Iris pigment epithelial cell (primary cell): ENCODE data around the gene ERVMER34-1.

ENCODE experiments used
- DNase-seq: peaks from one replicate; pipeline ENCODE4 v3.0.0-alpha.2; 2011; ENCODE audit warnings: low read depth

The ERVMER34-1 gene

GRCh38 chr4:52718123-52718522, 33.1 kb downstream of the ERVMER34-1 start:
- peak; percentile 65 for DNase-seq

DNA sequence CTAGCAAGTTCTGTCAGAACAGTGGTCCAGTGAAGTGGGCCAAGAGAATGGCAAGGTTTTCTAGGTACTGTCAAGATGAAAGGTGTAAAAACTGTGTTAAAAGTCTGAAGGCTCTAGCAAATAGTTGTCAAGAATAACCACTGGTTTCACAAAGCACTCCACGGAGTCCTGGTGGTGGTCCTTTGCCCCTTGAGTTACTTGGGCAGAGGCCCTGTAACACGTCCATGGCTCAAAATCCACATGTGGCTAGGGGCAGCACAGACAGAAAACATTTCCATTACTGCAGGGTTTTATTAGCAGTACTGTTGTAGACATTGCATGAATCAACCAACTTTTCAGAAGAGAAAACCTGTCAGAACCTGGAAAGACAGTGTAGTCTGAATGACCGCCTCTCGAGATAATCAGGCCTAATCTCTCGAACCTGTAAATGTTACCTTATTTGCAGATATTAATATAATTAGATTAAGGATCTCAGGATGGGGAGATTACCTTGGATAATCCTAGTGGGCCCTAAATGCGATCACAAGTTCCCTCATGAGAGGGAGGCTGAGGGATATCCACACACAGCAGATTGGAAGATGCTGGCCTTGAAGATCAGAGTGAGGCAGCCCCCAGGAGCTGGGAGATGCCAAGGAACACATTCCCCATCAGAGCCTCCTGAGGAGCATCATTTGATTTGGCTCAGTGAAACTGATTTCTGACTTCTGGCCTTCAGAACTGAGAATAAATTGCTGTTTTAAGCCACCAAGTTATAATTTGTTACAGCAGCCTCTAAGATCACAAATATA, 34.7 kb downstream of the ERVMER34-1 start:
- DNase-seq: no peak

DNA sequence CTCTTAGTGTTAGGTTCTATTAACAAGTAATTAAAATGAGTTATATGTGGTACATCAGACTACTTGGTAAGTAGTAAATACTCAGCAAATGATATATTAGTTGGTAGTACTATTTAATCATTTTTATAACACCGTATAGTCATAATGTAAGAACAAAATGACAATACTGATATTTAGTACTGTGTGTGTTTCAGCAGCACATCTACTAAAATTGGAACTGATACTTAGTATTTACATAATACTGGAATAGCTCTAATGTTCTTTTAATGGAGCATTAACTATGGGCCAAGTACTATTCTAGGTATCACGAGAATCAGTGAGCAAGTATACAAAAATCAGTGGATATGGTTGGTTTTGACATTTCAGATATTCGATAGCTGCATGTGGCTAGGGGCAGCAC, 35.3 kb downstream of the ERVMER34-1 start:
- DNase-seq: no peak

DNA sequence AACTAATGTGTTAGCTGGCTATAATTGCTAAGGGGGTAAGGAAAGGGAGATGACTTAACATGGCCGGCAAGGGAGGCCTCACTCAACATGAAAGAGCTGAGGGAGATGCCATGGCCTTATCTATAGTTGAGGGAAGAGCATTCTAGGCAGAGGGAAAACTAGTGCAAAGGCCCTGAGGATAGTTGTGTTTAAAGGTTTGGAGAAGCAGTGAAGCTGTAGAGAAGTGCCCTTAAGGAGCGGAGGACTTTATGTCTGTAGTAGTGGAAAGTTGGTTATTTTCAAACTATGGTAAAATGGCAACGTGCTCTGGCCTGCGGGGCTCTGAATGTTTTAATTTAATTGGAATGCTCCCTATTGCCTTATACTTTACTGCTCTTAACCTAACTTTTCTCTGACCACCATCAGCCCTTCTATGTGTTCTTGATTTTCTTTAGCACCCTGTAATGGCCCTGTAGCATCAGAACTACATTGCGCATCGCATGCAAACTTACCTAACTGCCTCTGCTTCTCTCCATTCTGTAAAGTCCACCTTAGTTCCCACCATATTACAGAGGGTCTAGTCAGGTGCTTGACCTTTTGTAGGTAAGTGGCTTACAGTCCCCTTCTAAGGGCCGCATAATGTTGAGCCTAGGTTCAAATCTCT, 35.8 kb downstream of the ERVMER34-1 start:
- DNase-seq: no peak

GRCh38 chr4:52714597-52715254, 36.5 kb downstream of the ERVMER34-1 start:
- peak; percentile 34 for DNase-seq

DNA sequence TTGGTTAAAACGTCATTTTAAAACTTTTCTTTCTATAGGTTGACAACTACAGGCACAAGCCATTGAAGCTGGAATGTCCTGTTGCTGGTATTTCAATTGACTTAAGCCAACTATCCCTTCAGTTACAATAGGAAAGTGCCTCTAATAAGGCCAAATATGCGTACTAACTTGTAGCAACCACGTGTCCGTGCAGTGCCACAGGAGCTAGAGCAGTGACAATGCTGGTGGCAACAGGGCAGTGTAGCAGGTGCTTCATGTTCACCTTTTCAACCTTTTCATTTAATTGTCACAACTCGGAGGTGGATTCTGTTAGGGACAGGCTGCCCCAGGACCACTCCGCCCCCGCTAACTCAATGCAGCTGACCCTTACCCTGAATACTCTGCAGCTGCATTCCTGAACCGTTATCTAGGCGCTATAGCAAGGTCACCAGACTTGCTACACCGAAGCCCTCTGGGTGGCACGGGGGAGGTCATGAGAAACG, 37.7 kb downstream of the ERVMER34-1 start:
- DNase-seq: no peak

- DNase-seq: peak; percentile 99
Observed at GRCh38 chr4:52712251-52713130, 38.7 kb downstream of the ERVMER34-1 start.

DNA sequence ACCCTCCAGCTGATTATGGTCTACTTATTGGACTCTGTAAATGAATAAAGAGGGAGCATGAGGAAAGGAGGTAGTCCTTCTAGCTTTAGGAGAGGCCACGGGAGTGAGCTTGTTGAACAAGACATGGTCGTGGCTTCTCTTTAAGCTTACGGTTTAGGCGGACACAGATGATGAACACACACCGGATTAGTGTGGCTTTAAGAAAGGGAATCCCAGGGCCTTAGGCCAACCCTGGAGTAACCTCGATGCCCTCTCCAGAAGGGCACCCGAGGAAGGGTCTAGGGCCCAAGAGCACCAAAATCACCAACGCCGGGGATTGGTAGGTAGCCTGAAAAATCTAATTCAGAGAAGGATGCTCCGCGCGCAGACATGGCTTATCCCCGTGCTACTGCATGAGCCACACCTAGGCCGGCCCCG, 39.4 kb downstream of the ERVMER34-1 start:
- no peak for DNase-seq

DNA sequence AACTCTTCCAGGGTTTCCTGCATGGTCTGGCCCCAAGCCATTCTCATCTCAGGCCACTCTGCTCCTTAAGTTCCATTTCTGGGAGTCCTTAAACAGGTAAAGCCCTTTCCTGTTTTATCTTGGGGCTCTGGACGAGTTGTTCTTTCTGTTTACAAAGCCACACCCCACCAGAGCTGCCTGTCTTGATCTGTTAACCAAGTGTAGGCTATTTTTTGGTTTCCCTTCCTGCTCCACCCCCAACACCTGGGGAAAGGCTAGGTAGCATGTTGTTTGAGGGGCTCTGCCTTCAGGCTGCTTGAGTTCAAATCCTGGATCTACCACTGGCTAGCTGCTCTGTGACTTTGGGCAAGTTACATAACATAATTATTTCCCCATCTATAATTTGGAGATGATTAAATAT, 40.0 kb downstream of the ERVMER34-1 start:
- DNase-seq: no peak

- no peak for DNase-seq
Observed at GRCh38 chr4:52709155-52709554, 42.1 kb downstream of the ERVMER34-1 start.

GRCh38 chr4:52704661-52705060, 46.6 kb downstream of the ERVMER34-1 start:
- DNase-seq: no peak

GRCh38 chr4:52704133-52704532, 47.1 kb downstream of the ERVMER34-1 start:
- DNase-seq: no peak

DNA sequence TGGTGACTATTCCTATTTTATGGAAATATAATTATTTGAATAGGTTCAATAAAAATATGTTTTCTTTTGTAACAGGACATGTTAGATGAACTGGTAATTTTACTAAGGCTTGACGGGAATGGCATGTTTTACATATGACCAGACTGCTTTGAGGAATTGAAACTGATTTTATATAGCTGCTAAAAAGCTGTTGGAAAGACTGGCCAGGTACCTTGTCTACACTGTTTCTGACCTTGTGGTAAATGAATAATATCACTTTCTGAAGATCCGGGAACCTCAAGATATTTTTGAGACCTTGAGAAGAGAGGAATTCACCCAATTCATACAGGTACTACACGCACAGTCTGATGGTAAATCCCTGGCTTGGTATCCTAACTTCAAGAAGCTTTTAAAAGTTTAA, 50.0 kb downstream of the ERVMER34-1 start:
- no peak for DNase-seq

- DNase-seq: no peak
Observed at GRCh38 chr4:52694936-52695335, 56.3 kb downstream of the ERVMER34-1 start.

DNA sequence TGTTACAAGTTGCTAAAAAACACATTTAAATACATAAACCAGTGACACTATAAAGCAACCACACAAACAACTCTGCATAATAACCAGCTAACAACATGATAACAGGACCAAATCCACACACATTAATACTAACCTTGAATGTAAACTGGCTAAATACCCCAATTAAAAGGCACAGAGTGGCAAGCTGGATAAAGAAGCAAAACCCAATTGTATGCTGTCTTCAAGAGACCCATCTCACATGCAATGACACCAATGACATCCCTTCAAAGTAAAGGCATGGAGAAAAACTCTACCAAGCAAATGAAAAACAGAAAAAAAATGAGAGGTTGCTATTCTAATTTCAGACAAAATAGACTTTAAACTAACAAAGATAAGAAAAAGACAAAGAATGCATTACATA, 57.7 kb downstream of the ERVMER34-1 start:
- no peak for DNase-seq
